VCaP (cell line): Measurements from ENCODE around the gene ACBD7.

ENCODE experiments used
- H3K27ac ChIP-seq: fragments of 450-650 bp; 2 replicates; pipeline ENCODE4 v1.5.1; 2017
- TF ChIP-seq, protein P1 (sequence below): fragments of 450-650 bp; conservative IDR thresholded peaks from 2 replicates; pipeline ENCODE4 v1.5.1; 2017; ENCODE audit warnings: mild to moderate bottlenecking, moderate library complexity

ACBD7 gene

DNA sequence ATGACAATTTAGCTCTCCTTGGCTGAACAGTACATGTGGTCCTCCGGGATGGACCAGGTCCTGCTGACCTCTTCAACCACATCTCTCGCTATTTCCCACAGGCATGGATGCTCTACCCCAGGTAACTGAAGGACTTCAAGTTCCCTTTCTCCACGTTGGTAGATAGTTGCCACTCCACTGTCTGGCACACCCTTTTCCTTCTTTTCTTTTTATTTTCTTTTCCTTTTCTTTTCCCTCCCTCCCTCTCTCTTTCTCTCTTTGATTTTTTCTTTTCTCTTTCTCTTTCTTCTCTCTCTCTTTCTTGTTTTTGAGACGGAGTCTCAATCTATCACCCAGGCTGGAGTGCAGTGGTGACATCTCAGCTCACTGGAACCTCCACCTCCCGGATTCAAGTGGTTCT lies 2.8 kb upstream of the ACBD7 start:
- no peak overlapping the region for H3K27ac ChIP-seq
- TF ChIP-seq, protein P1, sequence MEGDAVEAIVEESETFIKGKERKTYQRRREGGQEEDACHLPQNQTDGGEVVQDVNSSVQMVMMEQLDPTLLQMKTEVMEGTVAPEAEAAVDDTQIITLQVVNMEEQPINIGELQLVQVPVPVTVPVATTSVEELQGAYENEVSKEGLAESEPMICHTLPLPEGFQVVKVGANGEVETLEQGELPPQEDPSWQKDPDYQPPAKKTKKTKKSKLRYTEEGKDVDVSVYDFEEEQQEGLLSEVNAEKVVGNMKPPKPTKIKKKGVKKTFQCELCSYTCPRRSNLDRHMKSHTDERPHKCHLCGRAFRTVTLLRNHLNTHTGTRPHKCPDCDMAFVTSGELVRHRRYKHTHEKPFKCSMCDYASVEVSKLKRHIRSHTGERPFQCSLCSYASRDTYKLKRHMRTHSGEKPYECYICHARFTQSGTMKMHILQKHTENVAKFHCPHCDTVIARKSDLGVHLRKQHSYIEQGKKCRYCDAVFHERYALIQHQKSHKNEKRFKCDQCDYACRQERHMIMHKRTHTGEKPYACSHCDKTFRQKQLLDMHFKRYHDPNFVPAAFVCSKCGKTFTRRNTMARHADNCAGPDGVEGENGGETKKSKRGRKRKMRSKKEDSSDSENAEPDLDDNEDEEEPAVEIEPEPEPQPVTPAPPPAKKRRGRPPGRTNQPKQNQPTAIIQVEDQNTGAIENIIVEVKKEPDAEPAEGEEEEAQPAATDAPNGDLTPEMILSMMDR: no peak

DNA sequence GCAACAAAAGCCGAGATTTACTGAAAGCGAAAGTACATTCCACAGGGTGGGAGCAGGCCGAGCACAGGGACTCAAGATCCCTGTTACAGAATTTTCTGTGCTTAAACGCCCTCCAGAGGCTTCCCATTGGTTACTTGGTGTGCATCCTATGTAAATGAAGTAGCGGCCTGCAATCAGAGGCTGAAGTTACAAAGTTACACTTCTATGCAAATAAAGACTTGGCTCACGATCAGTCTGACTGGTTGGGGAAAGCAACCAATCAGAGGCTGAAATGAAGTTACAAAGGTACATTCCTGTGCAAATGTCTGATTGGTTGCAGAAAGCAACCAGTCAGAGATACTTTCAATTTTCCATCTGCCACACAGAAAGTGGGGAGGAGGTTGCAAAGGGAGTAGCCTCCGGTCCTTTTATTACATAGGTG lies 4.1 kb downstream of the ACBD7 start:
- TF ChIP-seq, protein P1: no peak
- peak overlapping the region; percentile 35; the same call in 1 of the 2 replicates for H3K27ac ChIP-seq

DNA sequence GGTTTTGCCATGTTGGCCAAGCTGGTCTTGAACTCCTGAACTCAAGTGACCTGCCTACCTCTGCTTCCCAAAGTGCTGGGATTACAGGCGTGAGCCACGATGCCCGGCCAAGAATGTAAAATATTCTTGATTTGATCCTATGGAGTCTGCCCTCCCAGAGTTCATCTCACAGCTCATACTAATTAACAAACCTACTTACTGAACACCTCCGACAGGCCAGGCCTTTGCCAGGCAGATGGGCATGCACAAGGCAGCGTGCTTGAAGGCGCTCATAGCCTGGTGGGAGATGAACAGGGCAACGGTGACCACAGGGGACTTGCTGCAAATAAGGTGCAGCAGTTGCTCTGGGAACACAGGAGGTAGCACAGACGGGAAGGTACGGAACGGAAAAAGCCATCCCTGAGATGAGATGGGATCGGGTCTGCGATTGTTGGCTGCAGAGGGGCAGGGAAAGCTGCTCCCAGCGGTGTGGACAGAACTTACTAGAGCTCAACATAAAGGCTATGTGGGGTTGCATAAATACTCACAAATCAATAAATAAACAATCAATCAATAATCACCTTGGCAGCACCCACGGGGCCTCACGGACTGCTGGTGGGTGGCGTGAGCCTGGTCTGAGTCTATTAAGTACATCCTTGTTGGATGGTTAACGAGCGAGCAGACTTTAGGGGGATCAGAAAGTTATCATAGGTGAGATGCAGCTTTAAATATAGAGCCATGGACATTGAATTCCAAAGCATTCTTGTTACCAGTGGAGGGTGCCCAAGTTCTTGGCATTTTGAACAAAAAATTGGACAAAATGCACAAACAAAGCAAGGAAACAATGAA lies 4.7 kb downstream of the ACBD7 start:
- TF ChIP-seq, protein P1: no peak
- peak overlapping the region; percentile 35 for H3K27ac ChIP-seq

DNA sequence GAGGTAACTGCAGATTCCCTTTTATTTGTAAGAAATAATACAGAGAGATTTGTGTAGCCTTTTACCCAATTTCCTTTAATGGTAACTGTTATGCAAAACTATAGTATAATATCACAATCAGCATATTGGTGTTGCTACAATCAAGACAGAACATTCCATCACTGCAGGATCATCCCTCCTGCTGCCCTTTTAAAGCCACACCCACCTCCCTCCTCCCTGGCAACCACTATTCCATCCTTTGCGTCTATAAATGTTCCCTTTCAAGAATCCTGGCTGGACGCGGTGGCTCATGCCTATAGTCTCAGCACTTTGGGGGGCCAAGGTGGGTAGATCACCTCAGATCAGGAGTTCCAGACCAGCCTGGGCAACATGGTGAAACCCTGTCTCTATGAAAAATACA lies 13.2 kb downstream of the ACBD7 start:
- TF ChIP-seq, protein P1: no peak

DNA sequence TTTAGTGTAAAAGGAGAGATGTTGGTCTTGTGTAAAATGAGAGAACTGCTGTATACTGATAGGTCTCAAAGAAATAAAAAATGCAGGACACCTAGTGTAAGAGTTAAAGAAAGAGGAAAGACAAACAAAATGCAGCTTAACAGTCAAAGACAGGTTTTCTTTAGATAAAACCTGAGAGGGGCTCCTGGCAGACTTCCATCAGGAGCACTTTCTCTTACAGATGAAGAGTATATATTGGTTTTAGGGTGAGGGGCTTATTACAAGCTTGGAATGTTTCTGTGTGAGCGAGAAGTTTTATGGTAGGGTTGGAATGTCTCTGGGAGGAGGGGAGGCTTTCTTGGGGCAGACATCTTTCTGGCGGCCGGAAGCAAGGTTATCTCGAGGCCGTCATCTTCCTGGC lies 16.2 kb downstream of the ACBD7 start:
- H3K27ac ChIP-seq: no peak overlapping the region
- TF ChIP-seq, protein P1: no peak

More for the DNA sequence above, 13.2 kb downstream of the ACBD7 start:
- H3K27ac ChIP-seq: no peak overlapping the region

DNA sequence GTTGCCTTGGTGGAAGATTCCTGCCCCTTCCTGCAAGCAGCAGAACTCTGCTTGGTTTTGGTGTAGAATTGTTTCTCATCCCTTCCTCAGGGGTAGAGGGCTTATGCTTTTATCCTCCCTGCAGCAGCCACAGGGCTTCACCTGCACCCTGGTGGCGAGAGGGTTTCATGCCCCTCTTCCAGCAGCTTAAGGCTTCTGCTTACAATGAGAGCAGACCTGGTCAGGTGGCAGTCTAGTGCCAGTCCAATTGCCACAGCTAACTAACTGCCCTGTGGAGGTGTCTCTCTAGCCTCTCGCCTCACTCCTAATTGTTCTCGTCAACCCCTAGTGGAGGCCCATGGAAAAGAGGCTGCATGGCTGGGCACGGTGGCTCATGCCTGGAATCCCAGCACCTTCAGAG lies 19.3 kb downstream of the ACBD7 start:
- no peak overlapping the region for H3K27ac ChIP-seq
- TF ChIP-seq, protein P1: 0 out of 2 replicates have a peak, but pooled peaks have one; percentile 9

DNA sequence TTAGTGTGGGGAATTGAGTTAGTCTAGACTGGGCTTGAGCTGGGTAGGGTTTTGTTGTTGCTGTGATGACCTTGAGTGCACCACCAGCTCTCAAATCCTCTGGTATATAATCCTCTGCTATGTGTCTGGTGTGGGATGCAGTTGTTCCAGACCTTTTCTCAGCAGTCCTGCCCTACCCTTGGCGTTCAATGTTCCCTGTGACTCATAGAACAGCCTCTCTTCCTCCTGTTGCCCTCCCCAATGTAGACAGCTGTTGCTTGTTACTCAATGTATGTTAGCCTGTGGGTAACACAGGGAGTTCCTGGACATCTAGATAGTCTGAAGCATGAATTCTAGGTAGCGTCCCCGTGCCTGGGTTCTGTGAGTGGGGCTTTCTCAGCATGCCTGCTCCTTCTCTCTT lies 19.8 kb downstream of the ACBD7 start:
- TF ChIP-seq, protein P1: no peak
- H3K27ac ChIP-seq: no peak overlapping the region
